ENCODE results near the gene HK1.

GRCh38 chr10:69439350-69439739 is 161.0 kb downstream of the HK1 start:
- TF ChIP-seq CTCF (IDR thresholded peaks at IDR 0.05; ENCODE audit: borderline replicate concordance, extremely low read depth, low read length, poor library complexity, severe bottlenecking): no peak
- no peak for TF ChIP-seq EZH2 (IDR thresholded peaks at IDR 0.05; ENCODE audit: borderline replicate concordance, low read depth, low read length, severe bottlenecking)
